Embryonic facial prominence (tissue), 1 donor: ENCODE data around the gene CACNA1E.
A peak's percentile ranks its signal among the peaks of the same experiment; 100 is the strongest.

ENCODE experiments used
- DNase-seq: peaks from one replicate; pipeline ENCODE4 v3.0.0-alpha.2; 2016; ENCODE audit errors: extremely low spot score

Gene CACNA1E

DNA sequence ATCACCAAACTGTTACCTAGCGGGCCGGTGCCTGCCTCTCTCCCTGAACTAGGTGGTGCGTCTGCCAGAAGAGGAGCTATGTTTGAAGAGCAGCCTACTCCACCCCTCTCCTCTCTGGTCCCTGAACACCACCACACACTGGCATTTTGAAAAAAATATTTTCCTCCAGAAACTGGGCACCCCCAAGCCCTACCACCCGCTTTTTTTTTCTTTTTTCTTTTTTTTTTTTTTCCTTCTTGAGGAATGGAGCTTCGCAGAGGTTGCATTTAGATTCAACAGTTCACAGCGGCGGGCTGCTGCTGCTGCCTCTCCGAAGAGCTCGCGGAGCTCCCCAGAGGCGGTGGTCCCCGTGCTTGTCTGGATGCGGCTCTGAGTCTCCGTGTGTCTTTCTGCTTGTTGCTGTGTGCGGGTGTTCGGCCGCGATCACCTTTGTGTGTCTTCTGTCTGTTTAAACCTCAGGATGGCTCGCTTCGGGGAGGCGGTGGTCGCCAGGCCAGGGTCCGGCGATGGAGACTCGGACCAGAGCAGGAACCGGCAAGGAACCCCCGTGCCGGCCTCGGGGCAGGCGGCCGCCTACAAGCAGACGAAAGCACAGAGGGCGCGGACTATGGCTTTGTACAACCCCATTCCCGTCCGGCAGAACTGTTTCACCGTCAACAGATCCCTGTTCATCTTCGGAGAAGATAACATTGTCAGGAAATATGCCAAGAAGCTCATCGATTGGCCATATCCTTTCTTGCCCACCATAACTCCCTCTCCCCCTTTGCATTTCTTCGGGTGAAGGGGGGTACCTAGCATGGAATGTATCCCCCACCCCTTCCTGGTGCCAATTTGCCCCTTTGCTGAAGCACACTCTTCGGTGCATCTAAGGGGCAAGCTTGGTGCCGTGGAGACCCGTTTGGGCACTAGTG, at the start of gene CACNA1E:
Gene CACNA1E, plus strand, starts transcription at position 233 of the 911 bp plus-strand sequence. Its CDS starts 228 bp downstream, at position 461.
- no peak for DNase-seq

DNA sequence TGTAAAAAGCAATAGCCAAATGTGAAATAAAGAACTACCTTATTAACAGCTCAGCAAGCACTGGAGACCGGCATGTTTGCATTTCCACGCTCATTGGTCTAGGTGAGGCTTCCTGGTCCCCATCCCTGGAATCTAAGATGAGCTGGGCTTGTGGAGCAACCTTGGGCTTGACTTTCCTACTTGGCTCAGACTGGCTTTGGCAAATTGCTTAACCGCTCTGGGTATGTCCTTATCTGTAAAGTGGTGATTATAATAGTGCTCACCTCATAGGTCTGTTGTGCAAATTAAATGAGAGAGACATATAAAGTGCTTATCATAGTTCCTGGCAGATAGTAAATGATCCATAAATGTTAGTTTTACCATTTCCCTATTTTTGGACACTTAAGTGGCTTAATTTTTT, 49.4 kb upstream of the CACNA1E start:
- no peak for DNase-seq

DNA sequence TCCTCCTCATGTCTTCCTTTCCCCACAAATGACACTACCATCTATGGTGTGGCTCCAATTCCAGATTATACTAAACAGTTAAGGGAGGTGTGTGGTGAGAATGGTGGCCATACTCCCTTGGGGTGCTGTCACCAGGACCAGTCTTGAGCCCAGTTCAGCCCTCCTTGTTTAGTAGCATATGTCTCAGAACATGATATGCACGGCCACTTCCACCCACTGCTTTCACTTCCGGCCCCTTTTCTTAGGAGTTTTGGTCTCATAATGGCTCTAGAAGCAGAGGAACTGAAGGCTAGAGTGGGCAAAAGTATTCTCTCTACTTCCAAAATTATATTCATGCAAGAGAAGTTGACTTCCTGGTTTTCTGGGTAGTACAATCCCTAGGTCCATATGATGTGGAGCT, 45.3 kb upstream of the CACNA1E start:
- DNase-seq, result no peak

DNA sequence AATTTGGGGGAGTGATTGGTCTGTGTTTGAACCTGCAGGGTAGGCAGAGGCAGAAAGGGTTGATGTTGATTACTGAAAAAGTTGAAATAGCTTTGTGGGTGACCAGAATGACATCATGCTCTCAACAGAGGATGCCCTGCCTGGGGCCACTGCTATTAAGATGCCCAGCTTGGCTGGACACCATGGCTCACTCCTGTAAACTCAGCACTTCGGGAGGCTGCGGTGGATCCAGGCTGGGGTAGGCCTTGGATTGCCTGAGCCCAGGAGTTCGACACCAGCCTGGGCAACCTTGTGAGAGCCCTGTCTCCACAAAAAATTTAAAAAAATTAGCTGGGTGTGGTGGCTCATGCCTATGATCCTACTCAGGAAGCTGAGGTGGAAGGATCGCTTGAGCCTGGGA, 42.8 kb upstream of the CACNA1E start:
- no peak for DNase-seq

DNA sequence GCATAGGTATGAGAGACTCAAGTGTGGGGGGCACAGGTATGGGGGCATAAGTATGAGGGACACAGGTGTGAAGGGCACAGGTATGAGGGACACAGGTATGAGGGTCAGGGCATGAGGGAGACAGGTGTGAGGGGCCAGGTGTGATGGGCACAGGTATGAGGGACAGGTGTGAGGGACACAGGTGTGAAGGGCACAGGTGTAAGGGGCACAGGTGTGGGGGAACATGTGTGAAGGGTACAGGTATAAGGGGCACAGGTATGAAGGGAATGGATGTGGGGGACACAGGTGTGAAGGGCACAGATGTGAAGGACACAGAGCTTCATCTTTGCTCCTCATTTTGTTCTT, 41.2 kb upstream of the CACNA1E start:
- no peak for DNase-seq

DNA sequence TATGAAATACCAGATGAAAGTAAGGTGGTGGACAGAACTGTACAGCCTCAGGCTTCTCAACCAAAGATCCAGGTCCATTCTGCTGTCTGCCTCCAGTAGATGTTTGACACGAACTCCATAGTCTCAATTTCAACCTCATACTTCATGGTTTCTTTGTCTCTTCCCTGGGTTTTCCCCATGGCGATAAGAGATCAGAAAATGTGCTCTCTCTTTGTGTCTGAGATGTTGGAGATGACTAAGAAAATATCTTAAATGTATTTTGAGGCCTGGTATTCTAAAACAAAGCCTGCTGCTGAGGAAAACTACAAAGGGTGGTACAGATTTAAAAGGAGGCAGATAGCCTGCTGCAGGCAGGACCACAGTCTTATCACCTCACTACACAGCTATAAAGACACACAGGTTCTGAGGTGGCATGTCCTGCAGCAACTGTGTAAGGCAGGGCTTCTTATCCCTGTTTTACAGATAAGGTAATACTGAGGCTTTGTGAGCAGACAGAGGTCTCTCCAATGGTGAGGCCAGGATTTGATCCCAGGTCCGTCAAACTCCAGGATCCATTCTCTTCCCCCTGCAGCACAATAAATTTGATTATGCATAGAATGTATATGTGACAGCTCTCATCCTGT, 40.0 kb upstream of the CACNA1E start:
- DNase-seq, result no peak

DNA sequence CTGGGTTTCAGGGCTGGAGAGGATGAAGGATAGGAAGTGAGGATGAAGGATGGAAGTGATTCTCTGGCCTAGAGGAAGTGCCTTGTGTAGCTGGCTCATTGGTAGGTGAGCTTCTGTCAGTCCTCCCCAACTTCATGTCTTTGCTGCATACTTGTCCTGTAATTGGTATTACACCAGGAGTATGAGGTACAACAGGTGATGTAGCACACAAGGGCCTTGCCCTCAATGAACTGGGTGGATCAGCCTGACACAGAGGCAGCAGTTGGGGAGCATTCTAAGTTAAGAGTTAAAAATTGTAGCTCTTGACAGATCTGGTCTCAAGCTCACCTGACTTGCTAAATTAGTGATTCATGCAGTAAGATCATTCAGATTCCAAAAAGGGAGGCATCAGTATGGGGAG, 37.9 kb upstream of the CACNA1E start:
- DNase-seq, result no peak

DNA sequence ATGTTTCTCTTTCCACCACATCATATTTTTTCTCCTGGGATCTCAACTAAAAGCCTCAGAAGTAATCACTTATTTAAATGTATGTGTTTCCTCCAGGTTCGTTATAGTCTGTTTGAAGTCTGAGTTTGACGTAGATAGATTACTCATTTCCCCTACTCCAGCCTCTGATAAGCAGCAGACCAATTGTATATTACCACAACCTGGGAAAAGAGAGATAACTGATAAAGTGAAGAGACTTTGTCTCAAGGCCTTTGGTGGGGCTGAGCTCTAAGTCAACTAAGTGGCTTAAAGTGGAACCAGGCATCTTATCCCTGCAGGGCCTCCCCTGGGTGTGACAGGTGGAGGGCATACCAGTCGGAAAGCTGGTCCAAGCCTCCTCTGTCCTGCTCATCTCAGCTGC, 34.9 kb upstream of the CACNA1E start:
- DNase-seq, result no peak

DNA sequence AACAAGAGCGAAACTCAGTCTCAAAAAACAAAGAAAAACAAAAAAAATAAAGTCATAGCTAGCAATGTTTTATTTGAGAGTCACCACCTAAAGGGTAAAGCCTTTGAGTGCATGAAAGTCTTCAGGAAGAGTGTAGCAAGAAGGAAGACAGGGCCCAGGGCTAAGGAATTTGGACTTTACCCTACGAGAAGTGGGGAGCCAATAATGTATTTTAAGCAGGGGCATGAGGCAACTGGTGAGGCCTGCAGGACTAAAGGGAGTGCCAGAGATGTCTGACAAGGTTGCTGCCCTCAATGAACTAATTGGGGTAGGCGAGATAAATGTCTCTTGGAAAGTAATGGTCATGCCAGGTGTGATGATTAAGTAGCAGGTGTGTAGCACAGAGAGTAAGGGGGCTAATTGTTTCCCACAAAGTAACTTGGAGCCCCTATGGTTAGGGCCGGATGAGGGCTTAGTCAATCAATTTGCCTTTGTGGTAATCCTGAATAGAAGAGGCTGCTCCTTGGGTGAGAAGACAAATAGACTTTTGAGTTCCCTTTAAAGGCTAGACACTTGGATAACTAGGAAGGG, 31.6 kb upstream of the CACNA1E start:
- no peak for DNase-seq

DNA sequence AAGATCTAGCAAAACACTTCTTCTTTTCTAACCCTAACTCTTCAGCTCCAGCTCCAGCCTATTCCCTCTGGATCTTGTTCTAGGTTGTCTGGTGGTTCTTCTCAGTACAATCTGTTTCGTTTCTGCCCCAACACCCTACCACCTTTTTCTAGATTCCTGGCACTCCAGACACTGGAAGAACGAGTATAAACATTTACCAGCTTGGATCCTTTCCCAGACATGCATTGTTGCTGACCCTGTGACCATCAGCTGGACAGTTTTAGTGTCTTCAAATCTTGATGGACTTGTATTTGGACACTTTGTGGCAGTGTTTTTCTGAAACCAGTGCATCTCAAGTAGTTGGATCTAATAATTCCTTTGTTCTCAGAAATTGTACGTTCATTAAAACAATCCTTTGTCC, 30.6 kb upstream of the CACNA1E start:
- DNase-seq, result no peak

DNA sequence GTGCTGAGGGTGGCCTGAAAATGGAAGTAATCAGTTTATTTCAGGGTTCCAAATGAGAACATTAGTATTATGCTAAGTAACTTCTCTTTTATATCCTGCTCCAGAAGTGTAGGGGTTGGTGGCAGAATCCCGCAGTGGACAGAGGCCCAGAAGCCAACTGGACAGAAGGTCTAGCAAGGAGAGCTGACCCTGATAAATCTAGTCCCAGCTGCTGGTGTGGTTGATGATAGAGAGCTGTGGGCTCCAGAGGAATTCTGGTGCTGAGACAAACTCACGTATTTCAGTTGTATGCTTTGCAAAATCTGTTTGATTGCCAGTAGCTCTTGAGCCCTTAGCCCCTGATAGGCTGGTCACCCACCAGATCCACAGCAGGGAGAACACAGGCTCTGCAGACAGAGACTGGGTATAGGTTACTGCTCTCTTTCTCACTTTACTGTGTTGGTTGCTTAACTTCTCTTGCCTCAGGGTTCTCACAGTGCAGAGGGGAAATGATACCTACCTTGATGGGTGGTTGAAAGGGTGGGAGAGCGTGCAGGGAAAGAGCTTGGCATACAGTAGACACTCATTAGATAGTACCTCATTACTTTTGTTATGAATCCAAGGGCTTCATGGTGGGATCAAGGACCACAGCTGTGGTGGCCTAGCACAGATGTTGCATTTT, 29.6 kb upstream of the CACNA1E start:
- DNase-seq, result no peak

DNA sequence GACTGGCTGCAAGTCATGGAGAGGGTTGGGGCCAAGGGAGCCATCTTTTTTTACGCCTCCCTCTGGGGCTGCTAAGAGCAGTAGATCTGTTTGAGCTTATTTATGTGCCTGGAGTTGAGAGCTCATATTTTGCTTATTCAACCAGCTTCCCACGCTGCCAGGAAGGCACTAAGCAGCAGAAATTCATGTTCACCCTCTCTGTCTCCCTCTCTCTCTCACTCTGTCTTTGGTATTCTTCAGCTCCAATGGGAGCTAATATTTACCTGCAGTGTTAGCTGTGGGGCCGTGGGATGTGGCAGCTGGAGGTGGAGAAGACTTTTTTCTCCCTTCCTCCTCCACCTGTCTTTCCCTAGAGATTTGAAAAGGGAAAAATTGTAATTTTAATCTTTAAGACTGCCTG, 26.8 kb upstream of the CACNA1E start:
- DNase-seq, result no peak

DNA sequence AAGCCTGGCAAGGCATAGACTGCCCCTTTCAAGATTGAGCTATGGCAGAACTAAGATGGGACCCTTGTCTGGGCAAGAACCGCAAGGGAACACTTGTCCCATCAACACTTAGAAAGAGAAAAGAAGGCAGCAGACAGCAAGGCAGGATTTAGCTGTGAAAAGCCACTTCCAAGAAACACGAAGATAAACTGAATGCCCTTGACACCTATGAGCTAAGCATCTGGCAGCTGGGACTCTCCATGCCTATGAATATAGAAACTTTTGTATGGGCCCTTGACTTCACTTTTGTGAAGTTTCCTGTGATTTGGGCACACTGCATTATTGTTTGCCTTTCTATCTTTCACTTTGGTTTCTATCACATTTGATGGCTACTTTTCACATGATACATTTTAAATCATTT, 24.9 kb upstream of the CACNA1E start:
- no peak for DNase-seq

DNA sequence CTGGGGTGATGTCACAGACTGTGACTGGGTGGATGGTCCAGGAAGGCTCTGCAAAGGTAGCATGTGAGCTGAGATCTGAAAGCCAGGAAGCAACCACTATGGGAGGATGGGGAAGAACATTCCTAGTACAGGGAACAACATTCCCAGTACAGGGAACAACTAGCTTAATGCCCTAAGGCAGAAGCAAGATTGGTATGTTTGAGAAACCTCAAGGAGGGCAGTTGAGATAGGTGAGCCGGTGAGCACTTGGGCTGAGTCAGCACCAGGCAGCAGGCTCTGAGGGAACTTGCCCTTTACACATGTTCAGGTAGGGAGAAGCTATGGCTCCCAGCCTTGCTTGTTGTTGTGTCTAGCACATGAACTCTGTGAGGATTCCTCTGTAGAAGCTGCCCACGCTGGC, 24.2 kb upstream of the CACNA1E start:
- no peak for DNase-seq

DNA sequence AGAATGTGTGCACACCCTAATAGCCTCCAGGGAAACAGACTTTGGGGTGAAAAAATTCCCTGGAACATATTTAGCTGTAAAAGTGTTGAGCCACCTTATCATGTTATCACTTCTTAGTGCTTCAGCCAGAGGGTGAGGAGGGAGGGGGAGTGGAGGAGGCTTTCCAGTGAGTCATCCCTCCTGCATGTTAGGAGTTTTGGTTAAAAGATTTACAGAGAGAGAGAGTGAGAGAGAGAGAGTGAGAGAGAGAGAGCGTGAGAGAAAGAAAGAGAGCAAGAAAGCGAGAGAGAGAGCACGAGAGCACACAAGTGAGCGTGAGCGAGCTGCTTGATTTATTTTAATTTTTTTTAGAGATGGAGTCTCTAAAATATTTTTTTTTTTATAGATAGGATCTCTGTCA, 13.5 kb upstream of the CACNA1E start:
- no peak for DNase-seq

DNA sequence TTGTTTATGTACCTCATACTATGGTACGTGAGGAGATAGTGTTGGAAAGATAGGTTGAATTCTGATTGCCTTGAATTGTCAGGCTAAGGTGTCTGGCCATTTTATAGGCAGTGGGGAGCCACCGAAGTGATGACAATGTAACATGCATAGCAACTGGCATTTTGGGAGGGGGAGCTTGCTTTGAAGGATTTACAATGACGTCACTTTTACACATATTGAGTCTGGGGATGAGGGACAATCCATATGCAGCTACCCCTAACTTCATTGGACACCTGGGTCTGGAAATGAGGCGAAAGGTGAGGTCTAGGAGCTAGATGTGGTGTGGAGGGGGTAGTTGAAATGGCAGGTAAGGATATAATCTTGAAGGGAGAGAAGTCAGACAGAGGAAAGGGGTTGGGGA, 7.7 kb upstream of the CACNA1E start:
- DNase-seq, result no peak

DNA sequence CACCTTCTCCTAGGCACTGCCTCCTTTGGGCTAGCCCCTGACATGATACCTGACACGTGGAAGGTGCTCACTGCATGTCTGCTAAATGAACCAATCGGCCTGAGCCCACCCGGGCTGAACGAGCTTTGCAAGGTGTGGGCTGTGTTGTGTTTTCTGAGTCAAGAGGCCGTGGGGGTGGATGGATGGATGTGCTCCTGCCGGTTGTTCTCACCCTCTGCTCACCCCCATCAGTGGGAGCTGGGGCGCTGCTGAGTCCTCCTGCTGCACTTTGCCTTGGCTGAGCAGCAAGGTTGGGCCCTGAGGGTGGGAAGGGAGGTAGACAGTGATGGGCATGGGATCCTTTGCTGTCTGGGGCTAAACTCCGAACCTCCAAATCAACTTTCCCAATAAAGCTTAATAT, 6.7 kb upstream of the CACNA1E start:
- DNase-seq, result no peak

DNA sequence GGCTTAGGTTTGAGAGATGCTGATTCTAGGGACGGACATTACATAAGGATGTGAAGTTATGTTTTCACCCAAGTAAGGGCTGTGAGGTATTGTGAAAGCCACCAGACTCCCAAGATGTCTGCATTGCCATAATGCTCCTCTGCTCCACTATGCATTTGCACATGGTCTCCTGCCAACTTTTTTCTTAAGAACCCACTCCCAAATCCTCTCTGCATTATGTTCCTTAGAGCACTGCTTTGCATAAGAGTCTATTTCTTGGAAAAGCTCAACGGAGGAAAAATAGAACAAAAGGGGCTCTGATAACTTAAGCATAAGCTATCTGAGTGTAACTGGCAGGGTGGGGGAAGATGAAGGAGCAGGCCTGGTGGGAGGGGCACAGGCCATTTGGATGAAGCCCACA, 5.0 kb upstream of the CACNA1E start:
- no peak for DNase-seq

DNA sequence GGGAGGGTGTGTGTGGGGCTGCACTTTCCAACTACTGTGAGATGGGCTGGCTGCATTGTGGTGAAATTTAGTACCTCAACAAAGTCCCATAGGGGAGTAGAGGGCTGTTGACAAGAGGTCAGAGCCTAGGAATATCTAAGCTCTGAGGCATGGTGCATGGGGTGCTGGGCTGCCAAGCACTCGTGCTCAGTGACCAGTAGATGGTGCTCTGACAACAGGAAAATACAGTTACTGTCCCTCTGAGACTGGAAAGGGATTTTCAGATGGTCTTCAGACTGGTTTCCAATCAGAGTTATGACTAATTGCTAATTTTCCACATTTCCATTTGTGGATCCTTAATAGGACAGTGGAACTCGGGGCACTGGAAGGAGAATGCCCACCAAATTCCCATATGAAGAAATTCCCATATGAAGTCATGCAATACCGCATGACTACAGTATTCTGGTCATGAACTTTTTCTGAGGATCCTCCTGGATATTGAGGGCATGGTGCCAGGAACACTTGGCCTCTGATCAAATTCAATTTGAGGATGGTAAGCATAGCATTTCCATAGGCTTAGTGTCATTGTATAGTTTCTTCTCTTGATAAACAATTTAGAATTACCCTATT, 4.1 kb upstream of the CACNA1E start:
- DNase-seq, result peak; percentile 45

DNA sequence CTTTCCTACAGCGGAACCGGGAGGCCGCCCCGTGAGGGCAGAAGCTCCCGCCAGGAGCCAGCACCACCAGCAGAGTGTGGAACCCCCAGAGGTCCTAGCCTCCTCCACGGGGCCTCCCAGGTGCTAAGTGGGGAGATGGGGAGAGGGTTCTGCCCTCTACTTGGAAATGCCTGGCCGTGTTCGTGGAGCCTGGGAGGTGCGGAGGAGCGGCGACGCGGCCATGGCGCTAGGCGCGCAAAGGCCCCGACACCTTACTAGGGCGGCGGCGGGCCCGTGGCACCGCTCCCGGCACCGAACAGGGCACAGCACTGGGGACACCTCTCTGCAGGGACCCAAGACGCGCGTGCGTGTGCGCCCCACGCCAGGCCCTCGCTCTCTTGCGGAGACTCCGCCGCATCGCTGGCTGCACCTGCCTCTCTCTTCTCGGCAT, 1.3 kb upstream of the CACNA1E start:
- no peak for DNase-seq

DNA sequence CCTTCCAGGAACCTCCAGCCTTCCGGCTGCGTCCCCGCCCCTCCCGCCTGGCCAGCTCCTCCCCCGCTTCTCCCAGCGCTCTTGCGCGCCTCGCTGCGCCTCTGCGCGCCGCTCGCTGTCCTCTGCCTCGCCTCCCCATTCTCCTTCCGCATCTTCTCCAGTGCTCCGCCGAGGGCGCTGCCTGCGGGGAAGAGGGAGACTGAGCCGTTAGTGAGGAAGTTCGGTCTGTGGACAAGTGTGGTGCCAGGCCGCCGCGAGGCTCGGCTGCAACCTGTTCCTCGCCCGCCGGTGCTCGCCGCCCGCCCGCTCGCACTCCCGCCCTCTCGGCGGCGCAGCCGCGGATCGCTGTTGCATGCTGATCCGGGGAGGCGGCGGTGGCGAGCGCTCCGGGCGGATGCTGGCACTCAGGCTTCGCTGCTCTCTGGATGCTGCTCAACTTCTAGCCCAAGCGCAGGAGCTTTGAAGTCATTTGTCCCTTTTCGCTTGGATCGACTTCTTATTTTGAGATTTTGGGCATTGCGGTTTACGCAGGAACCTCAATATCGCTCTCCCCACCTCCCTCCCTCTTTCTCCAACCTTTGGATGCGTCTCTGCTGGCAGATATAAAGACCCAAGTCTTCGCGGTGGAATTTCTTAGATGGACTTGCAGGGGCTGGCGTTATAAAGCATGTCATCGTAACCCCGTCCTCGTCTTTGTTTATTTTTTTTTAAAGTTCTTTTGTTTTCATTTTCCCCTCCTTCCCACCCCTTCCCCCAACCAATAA, 614 bp upstream of the CACNA1E start:
- DNase-seq, result no peak
